Activated CD4-positive, alpha-beta T cell treated with anti-CD3 and anti-CD28 coated beads, Interleukin-2, amount 50 U/mL, for 24 hours (primary cell): Measurements from ENCODE around the gene AGBL4.

Experiments
- DNase-seq, 2 donors: peaks; one replicate each; pipeline ENCODE4 v3.0.0-alpha.2; 2020; ENCODE audit warnings: low read depth in 1 of 2, low spot score in 1 of 2

The AGBL4 gene

DNA sequence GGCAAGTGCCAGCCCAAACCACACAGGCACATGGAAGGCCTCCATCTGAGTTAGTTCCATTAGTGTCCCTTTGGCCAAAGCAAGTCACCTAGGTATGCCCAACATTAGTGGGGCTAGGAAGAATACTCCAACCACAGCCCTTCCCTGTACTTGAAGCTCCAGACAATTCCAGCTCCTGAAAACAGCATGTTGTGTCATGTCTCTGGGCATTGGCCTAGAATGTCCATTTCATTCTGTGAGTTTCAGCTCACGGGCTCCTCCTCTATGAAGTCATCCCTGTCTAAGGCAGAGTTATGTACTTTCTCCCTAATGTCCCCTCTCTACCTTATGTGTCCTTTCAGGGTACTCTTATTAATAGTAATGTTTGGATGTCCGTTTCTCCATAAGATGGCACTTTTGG, 1455.3 kb downstream of the AGBL4 start:
- no peak for DNase-seq

DNA sequence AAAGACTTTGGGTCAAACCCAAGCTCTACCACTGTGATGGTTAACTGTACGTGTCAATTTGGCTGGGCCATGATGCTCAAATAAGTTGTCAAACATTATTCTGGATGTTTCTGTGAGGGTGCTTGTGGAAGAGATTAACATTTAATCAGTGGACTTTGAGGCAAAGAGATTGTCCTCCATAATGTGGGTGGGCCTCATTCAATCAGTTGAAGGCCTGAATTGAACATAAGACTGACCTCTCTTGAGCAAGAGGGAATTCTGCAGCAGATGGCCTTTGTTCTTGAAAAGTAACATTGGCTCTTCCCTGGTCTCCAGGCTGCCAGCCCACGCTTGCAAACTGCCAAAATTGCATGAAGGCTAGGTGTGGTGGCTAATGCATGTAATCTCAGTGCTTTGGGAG, 1457.3 kb downstream of the AGBL4 start:
- DNase-seq: no peak

DNA sequence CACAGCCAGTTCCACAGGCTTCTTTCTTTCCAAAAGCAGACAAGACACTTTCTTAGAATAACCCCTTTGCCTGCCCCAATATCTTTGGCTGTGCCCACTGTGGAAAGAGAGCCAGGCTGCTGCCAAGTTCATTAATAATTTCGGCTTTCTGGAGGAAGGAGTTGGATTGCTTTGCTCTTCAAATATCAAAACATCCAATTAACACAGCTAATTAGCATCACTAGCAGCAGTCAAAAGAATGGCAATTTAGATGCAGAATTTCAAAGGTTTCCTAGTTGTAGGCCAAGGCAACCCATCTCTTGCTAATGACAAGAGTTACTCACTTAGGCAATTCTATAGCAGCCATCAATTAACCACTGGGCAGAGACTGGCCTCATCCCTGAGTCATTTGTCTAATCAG, 1460.7 kb downstream of the AGBL4 start:
- no peak for DNase-seq

DNA sequence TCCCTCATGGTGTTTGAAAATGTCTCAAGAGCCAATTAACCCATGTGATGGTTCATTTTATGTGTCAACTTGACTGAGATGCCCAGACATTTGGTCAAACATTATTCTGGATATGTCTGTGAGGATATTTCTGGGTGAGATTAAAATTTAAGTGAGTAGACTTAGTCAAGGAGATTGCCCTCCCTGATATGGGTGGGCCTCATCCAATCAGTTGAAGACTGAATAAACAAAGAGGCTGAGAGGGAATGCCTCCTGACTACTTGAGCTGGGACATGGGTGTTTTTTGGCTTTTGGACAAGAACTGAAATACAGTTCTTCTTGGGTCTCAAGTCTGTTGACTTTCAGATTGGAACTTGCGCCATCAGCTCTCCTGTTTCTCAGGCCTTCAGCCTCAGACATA, 1462.3 kb downstream of the AGBL4 start:
- DNase-seq: no peak

DNA sequence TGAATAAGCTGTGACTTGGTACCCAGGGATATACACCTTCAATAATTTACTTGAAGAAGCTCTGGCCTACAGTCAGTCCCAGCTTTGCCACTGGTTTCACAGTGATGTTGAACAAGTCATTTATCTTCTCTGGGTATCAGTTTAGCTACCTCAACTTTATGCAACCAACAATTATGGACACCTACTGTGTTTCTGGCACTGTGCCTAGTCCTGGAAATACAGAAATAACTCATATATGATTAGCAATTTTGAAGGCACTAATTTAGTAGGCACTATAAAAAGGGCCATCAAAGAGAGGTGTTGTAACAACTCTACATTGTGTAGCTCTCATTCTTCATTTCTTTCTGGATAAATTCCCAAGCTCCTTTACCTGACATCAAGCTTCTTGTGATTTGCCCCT, 1463.2 kb downstream of the AGBL4 start:
- no peak for DNase-seq

DNA sequence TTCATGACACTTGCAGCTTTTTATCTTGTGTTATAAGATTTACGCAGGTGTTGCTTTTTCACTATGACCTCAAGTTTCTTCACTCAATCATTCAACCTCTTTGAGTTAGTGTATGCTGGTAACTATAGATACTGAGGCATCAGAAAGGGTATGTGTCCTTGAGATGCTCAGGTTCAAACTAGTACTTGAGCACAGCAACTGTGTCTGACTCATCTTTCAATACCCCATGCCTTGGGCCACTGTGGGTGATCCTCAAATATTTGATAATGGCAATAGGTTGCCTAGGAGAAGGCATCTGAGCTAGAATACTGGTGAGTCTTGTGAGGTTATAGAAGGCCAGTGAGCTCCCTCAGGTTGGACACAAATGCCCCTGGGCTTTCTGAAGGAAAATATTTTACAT, 1463.6 kb downstream of the AGBL4 start:
- DNase-seq: no peak

DNA sequence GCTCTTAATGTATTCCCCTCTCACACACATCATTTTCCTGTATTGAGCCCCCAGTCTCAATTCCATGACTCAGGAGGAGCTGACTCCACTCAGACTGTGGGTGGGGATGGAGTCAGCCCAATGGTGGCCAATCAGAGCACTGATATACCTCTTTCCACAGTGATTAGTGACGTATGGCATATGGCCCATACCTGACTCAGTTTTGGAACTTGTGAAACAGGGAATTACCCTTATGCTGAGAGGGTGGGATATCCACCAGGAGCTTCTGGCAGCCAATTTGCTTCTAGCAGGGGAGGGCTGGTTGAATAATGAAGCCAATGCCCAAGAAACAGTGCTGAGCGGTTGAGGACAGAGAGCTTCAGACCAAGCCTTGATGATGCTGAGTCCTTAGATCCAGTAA, 1465.4 kb downstream of the AGBL4 start:
- no peak for DNase-seq

DNA sequence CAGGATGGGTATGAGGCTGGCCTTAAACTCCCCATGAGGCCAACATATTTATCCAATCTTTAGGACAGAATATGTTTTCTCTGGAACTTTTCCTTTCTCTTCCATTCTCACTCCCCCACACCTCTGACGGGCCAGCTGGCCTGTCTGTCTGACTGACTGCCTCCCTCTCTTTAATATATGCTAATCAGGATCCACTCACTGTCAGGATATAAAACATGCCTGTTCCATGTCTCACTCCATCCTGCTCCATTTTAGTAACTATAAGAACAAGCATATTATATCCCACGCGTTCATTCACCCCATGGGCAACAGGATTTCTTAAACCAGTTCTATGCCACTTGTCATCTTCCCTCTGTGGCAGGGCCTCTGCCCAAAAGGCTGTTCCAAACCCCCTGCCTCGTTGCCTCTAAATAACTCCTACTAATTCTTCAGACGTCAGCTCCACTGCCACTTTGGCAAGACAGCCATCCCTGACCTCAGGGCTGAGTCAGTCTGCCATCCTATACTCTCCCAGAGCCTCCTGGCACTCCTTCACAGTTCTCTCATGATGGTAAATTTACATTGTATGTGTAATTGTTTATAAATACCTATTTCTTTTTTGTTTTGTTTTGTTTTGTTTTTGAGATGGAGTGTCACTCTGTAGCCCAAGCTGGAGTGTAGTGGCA, 1467.4 kb downstream of the AGBL4 start:
- no peak for DNase-seq

DNA sequence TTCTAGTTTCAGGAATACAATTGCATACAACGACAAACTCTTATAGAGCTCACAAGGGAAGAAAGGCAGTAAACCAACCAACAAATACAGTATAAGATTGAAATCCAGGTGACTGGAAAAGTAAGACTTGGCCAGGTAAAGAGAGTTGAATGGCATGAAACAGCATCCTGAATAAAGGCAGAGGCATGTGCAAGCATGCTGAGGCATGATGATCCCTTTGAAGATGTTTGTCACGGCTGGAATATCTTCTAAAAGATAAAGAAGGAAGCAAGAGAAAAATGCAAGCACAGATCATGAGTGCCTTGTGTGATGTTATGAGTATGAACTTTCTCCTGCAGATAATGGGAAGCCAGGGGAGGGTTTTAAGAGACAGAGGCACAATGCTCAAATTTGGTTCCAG, 1468.5 kb downstream of the AGBL4 start:
- DNase-seq: no peak

DNA sequence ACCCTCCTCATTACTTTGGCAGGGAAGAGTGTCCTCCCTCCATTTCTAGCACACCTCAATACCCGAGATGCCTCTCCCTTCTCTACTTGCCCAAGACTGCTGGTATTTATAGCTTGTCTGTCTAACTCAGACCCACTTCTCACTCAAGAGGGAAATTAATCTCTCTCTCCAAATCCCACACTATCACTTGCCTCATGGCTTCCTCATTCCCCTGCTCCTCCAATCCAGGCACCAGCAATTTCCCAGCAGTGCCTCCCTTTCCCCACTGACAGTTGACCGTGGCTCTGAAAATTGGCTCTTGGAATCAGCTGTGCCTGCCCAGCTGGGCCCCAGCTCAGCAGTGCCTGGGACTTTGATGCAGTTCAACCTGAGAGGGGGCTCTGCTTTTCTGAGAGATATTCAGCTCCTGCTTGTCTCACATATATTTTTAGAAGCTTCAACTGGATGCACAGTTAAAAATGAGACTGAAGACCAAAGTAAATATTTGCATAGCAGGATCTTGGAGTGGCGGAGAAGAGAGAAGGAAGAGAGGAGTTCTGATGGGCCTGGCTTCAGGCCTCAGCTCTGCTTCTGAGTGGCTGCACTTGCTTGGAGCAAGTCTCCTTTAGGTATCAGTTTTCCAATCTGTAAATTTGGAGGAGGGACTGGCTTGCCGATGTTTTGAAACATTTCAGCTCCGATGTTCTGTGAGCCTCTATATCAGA, 1470.7 kb downstream of the AGBL4 start:
- no peak for DNase-seq

DNA sequence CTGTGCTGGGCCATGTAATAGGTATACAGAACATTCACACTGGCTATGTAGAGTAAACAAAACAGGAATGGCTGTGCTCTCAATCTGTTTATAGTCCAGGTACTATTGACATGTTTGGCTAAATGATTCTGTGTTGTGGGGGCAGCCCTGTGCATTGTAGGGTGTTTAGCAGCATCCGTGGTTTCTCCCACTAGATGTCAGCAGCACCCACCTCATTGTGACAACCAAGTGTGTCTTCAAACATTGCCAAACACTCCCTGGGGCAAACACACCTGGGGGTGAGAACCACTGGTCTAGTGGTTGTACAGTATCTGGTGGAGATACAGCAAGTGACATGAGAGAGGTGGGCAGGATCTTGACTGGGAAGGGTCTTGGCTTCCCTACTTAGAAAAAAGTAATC, 1471.3 kb downstream of the AGBL4 start:
- no peak for DNase-seq

DNA sequence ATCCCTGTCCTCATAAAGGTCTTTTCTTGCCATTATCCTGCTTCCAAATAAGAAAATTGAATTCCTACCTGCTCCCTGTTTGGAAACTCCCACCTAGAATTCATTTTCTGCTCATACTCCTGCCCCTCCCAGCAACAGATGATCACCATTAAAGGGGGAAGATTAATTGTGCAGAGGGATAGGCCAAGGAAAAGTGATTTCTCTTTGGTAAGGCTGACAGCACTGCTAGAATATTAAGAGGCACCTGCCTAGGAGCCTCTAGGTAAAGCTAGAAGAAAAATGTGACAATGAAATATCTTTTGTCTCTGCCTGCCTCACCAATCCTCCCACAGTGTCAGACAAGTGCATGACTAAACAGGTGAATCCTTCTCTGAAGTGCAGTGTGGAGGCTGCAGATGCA, 1474.8 kb downstream of the AGBL4 start:
- DNase-seq: no peak

DNA sequence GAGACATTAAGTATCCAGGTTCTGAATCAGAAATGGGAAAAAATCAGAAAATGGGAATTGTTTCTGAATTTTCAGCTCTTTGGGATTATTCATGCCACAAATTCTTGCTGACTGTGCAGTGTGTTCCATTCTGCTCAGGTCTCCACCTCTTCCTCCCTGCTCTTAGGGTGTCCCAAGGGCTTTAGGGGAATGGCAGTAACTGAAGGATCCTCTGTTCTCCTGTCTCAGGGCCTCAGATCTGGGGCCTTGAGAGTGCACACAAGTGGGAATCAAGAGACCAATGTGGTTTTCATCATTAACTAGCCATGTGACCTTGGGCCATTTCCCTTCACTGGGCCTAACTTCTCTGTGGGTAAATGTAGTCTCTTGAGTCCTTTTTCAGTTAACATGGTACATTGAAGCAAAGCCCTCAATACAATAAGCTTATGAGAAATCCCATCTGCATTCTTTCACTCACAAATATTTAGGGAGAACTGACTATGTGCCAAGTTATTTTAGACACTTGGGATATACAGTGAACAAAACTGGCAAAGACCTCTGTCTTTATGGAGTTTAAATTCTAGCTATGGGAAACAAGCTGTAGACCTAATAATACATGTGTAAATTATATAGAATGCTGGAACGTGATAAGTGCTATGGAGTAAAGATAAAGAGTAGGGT, 1476.1 kb downstream of the AGBL4 start:
- no peak for DNase-seq

DNA sequence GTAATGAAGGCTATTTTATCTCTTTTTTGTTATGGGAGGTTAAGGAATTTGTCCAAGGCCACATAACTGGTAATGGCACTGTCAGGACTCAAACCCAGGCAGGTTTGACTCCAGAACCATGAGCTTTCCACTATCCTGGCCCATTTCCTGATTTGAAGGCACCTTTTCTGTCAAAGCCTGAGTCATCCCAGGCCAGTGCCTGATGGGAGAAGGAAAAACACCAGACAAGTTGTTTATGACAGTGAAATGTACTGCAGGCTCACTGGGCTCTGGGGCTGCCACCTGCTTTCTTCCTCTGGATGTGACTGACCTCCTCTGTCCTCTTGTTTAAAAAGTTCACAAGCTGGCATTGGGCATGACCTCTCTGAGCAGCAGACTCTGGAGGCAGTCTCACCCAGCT, 1479.9 kb downstream of the AGBL4 start:
- no peak for DNase-seq

DNA sequence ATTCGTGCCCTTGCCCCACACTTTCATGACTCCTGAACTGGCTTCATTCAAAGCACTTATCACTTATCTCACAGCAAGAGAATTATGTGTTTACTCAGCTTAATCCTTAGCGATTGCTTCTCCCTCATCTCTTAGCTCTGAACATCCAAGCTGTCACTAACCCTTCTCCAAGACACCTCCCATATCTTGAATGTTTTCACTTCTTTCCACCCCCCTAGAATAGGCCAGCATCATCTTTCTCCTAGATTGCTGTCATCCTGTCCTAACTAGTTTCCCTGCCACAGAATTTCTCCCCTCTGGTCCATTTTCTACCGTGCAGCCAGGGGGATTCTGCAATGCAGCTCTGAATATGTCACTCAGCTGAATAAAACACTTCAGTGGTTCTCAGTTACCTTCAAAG, 1483.2 kb downstream of the AGBL4 start:
- no peak for DNase-seq

DNA sequence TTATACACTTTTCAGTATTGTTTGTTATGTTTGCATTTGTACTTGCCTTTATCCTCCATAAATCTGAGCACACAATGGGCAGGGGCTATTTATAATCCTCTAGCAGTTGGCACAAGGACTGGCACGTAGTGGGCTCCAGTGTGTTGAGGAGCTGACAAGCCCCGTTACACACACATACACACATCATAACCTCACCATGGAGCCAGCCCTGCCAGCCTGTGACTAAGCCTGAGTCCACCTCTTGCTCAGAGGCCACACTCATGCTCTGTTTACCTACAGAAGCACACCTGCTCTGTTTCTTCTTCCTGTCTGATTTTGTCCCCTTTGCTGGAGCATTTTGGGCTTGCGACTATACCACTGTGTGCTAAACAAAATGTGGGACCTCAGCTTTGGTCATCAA, 1487.3 kb downstream of the AGBL4 start:
- no peak for DNase-seq

DNA sequence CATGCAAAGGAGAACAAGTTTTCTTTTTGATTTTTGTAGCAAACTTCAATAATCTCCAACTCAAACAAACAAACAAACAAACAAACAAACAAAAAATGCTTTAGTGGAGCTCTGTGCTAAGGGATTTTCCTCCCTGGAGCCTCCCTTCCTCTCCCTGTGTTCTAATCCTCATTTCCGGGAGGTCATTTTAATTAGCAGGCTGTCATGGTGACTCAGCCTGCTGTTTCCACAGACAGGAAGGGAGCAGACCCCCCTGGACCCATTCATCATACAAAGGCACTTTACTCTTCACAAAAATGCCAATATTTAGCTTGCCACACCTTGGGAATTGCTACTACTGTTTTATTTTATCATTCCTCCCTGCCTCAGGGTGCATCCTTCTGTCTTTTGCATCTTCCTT, 1490.8 kb downstream of the AGBL4 start:
- DNase-seq: no peak

DNA sequence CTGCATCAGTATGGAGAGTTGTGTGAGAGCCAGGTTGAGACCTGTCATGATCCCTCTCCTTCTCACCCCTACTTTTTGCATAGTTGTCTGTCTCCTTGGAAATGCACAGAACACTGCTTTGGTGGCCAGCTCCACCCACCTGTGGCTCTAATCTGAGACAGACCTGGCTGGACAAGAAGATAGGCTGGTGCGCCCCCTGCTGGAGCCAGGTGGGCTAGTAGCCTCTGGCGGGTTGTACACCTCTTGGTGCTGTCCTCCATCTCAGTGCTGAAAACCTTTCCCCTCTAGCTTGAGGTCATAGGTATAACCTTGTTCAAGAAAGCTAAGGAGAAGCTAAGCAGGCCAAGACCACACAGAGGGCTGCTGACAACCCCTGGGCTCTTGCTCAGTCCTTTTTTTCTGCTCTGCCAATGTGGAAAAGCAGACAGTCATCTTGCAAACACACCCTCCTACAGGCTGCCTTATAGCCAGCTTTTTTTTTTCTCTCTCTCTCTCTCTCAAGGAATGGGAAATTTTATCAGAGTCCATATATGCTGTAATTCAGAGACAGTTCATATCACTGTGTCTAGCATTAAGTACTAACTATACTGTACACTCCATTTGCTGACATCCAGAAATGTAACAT, 1492.9 kb downstream of the AGBL4 start:
- DNase-seq: peak in 1 of 2 donors; percentile 10

DNA sequence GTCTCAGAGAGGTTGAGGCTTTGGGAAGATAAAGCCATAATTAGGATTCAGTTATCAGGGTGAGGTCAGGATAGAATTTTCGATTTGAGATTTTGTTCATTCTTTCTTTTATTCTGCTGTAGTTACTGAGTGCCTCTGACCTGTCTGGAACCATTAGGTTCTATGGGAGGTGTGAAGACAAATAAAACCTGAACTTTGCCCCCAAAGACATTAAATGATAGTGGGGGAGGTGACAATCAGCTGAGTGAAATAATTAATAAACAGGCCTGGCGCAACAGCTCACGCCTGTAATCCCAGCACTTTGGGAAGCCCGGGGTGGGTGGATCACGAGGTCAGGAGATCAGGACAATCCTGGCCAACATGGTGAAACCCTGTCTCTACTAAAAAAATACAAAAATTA, 1496.7 kb downstream of the AGBL4 start:
- no peak for DNase-seq

DNA sequence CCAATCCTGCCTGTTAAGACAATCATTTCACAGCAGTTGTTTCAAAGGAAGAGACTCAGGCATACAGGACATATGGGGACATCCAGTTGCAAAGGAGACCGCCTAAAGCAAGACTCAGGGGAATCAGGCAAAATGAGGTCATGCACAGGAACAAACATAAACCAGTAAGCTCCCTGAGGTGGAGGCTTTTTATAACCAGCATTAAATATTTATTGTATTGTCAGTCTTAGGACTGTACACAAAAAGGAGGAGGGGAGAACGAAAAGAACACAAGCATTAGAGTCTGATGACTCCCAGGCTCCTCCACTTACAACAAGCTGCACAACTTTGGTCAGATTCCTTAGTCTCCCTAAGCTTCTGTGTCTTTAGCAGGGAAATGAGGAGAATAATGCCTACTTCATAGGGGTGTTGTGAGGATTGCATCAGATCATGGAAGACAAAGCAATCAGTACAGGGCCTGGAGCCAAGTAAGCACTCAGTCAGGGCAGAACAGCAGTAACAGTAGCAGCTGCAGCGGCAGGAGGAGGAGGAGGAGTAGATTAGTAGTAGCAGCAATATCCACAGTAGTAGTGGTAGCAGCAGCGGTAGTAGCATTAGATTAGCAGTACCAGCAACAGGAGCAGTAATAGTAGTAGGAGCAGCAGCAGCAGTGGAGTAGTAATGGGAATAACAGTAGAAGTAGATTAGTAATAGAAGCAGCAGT, 1497.6 kb downstream of the AGBL4 start:
- no peak for DNase-seq

DNA sequence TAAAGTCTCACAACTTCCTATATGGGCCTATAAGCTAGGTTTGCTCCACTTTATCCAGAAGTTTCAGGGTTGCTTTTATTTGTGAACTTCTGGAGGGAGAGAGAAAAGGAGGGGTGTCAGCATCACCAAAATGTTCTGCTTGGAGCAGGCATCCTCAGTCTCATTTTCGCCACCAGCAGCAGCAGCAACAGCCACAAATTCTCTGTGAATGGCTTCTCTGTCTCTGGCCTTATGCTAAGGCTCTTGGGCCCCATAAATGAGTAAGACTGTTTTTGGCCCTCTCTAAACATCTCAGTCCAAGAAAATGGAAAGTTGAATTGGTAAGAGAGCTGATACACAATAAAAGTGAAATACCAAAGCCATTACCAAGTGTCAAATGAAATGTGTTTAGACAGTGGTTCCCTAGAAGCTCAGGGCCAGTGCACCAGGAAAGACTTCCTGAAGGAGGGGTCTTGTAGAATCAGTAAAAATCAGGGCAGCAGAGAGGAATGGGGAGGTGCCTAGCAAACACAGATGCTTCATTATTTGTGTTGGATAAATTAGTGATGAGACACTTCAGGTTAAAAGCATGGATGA, 1498.8 kb downstream of the AGBL4 start:
- DNase-seq: no peak
